ENCODE measurements around the gene GPR162. TPM values are rescaled to one million over a fixed set of nuclear protein-coding genes. Genes with fewer than 3 reads are reported as not detected.

Gene GPR162
- total RNA-seq, 1 experiment from 2014 or later: not detected

- intact Hi-C loops (cut with micrococcal nuclease): no loop called here
- no peak overlapping the region for H3K4me3 ChIP-seq (ENCODE audit: low read length)
- no peak overlapping the region for H3K9ac ChIP-seq (ENCODE audit: low read length)
- no TSS peak for BruUV-seq (replicated peaks)
- no peaks in the 10 kb centered on the region for H3K9me3 ChIP-seq (ENCODE audit: low read length)
- no peaks in the 10 kb centered on the region for H3K9me2 ChIP-seq (replicated peaks; ENCODE audit: low read length)
- no peaks in the 10 kb centered on the region for H4K20me1 ChIP-seq (ENCODE audit: low read length)
- H3K27ac ChIP-seq (ENCODE audit: low read length): no peak overlapping the region
- no peak for ATAC-seq
- H2AFZ ChIP-seq (ENCODE audit: low read length): no peak overlapping the region
- H3K79me2 ChIP-seq (ENCODE audit: low read length): no peaks in the 10 kb centered on the region
- no peaks in the 10 kb centered on the region for H3K36me3 ChIP-seq (ENCODE audit: low read depth, low read length)
- TF ChIP-seq EZH2phosphoT487 (IDR thresholded peaks at IDR 0.05; ENCODE audit: borderline replicate concordance, low read length): no peak
- TF ChIP-seq CTCF (conservative IDR thresholded peaks at IDR 0.05; ENCODE audit: low read depth, low read length): no peak
- no peak for TF ChIP-seq EZH2 (IDR thresholded peaks at IDR 0.05; ENCODE audit: low read length, unreplicated experiment)
- H3K4me2 ChIP-seq (ENCODE audit: low read length): no peak overlapping the region
- H3K27me3 ChIP-seq (ENCODE audit: low read length): no peaks in the 10 kb centered on the region
- no peaks in the 10 kb centered on the region for H3F3A ChIP-seq (ENCODE audit: low read length, unreplicated experiment)
- ChIA-PET POLR2A (ENCODE audit: unreplicated experiment) (no interaction called here), CTCF (no interaction called here)
- H3K4me1 ChIP-seq (ENCODE audit: insufficient read depth, low read length): no peaks in the 10 kb centered on the region
- no peak for DNase-seq
Observed at GRCh38 chr12:6809056-6809455, 12.6 kb upstream of the GPR162 start.

GRCh38 chr12:6810758-6811157 lies 10.9 kb upstream of the GPR162 start:
- DNase-seq (no peak), ATAC-seq (no peak)
- Histone ChIP-seq H3K9me2 (replicated peaks; ENCODE audit: low read length) (no peaks in the 10 kb centered on the region), H3K79me2 (ENCODE audit: low read length) (no peaks in the 10 kb centered on the region), H3K9me3 (ENCODE audit: low read length) (no peaks in the 10 kb centered on the region), H3F3A (ENCODE audit: low read length, unreplicated experiment) (no peaks in the 10 kb centered on the region), H3K4me1 (ENCODE audit: insufficient read depth, low read length) (no peaks in the 10 kb centered on the region), H3K4me3 (ENCODE audit: low read length) (no peak overlapping the region), H2AFZ (ENCODE audit: low read length) (no peak overlapping the region), H3K27ac (ENCODE audit: low read length) (no peak overlapping the region), H3K4me2 (ENCODE audit: low read length) (no peak overlapping the region), H3K9ac (ENCODE audit: low read length) (no peak overlapping the region), H4K20me1 (ENCODE audit: low read length) (no peaks in the 10 kb centered on the region), H3K36me3 (ENCODE audit: low read depth, low read length) (no peaks in the 10 kb centered on the region), H3K27me3 (ENCODE audit: low read length) (no peaks in the 10 kb centered on the region)
- TF ChIP-seq EZH2phosphoT487 (IDR thresholded peaks at IDR 0.05; ENCODE audit: borderline replicate concordance, low read length) (no peak), CTCF (conservative IDR thresholded peaks at IDR 0.05; ENCODE audit: low read depth, low read length) (no peak), EZH2 (IDR thresholded peaks at IDR 0.05; ENCODE audit: low read length, unreplicated experiment) (no peak)
- ChIA-PET CTCF (no interaction called here), POLR2A (ENCODE audit: unreplicated experiment) (no interaction called here)
- BruUV-seq (replicated peaks): no TSS peak
- intact Hi-C loops (cut with micrococcal nuclease): no loop called here

GRCh38 chr12:6813363-6813762 lies 8.3 kb upstream of the GPR162 start:
- CTCF ChIA-PET: no interaction called here
- Histone ChIP-seq H3K27ac (ENCODE audit: low read length) (no peak overlapping the region), H3K79me2 (ENCODE audit: low read length) (no peaks in the 10 kb centered on the region), H3K4me1 (ENCODE audit: insufficient read depth, low read length) (no peaks in the 10 kb centered on the region), H3K9me2 (replicated peaks; ENCODE audit: low read length) (no peaks in the 10 kb centered on the region), H3K36me3 (ENCODE audit: low read depth, low read length) (no peaks in the 10 kb centered on the region), H3K27me3 (ENCODE audit: low read length) (no peaks in the 10 kb centered on the region), H3F3A (ENCODE audit: low read length, unreplicated experiment) (no peaks in the 10 kb centered on the region), H3K9me3 (ENCODE audit: low read length) (no peaks in the 10 kb centered on the region), H3K4me2 (ENCODE audit: low read length) (no peak overlapping the region), H3K9ac (ENCODE audit: low read length) (no peak overlapping the region), H4K20me1 (ENCODE audit: low read length) (no peaks in the 10 kb centered on the region), H2AFZ (ENCODE audit: low read length) (no peak overlapping the region), H3K4me3 (ENCODE audit: low read length) (no peak overlapping the region)
- DNase-seq (no peak), ATAC-seq (no peak)
- BruUV-seq (replicated peaks): no TSS peak
- no peak for TF ChIP-seq EZH2phosphoT487 (IDR thresholded peaks at IDR 0.05; ENCODE audit: borderline replicate concordance, low read length)
- no peak for TF ChIP-seq EZH2 (IDR thresholded peaks at IDR 0.05; ENCODE audit: low read length, unreplicated experiment)
- no peak for TF ChIP-seq CTCF (conservative IDR thresholded peaks at IDR 0.05; ENCODE audit: low read depth, low read length)
- POLR2A ChIA-PET (ENCODE audit: unreplicated experiment): no interaction called here
- intact Hi-C loops (cut with micrococcal nuclease): no loop called here

All from PC-3 (cell line).